Activated CD8-positive, alpha-beta memory T cell treated with anti-CD3 and anti-CD28 coated beads, Interleukin-2, amount 10 ng/mL, durations not matched to agents 7 days and 5 days (primary cell): Measurements from ENCODE around the gene HARS1. TPM values are rescaled to one million over a fixed set of nuclear protein-coding genes. Genes with fewer than 3 reads are reported as not detected.
"Not testable (repeated sequence)": the region's sequence is repeated elsewhere in the genome, so short reads cannot be mapped to it uniquely, and the experiment has no call there.

Source experiments
- ATAC-seq: fragments of 150-1000 bp; cut with Tn5 transposase; one replicate; pipeline ENCODE4 v1.10.0; 2021; ENCODE audit warnings: moderate library complexity
- CTCF ChIA-PET: fragments of 350-600 bp; sonication (Branson Sonifier 250); formaldehyde crosslinking; loops from one replicate; lab custom pipeline; 2021; ENCODE audit warnings: antibody characterized with exemption; lab: Charles Lee
- DNase-seq: peaks from one replicate; pipeline ENCODE4 v3.0.0-alpha.2; 2020
- H3K27ac Mint-ChIP-seq: one replicate; pipeline ENCODE4 v1.8.0; 2021; ENCODE audit warnings: mild to moderate bottlenecking, mixed read lengths
- H3K27me3 Mint-ChIP-seq: one replicate; pipeline ENCODE4 v1.8.0; 2021; ENCODE audit warnings: mixed read lengths
- H3K36me3 Mint-ChIP-seq: one replicate; pipeline ENCODE4 v1.8.0; 2021; ENCODE audit warnings: mild to moderate bottlenecking, mixed read lengths
- H3K4me1 Mint-ChIP-seq: one replicate; pipeline ENCODE4 v1.8.0; 2021; ENCODE audit warnings: mixed read lengths
- H3K4me3 Mint-ChIP-seq: one replicate; pipeline ENCODE4 v1.8.0; 2021; ENCODE audit warnings: mild to moderate bottlenecking, moderate library complexity, mixed read lengths
- H3K9me3 Mint-ChIP-seq: one replicate; pipeline ENCODE4 v1.8.0; 2022; ENCODE audit warnings: low read depth, mixed read lengths
- total RNA-seq, 2 experiments: library from RNA; stranded (reverse); gene quantifications; one replicate each; pipeline ENCODE4 v1.2.3, GENCODE V29; 2021

The HARS1 gene
- total RNA-seq, 2 experiments from 2014 or later: 75.9 to 93.9 TPM

DNA sequence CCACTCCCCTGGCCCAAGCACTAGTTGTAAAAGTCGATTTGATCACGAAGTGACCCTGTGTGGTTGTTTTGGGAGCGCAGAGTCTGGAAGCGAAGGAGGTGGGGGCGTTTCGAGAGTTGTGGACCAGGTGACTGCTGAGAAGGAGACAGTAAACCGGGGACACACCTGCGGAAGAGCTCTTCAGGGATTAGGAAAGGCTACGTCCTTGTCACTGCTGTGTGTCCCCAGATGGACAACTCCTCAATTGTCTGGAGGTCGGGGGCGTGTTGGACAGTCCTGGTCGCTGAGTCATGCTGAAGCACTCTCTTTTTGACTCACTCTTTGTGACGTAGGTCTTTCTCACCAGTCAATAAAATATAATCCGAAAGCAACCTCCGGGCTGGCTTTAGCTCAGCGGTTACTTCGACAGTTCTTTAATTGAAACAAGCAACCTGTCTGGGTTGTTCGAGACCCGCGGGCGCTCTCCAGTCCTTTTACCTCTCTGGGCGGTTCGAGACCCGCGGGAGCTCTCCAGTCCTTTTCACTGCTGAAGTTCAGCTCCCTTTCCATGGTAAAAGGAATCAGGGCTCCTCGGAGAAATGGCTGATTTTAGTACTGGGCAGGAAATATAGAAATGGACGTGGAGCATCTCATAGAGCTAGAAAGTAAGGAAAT lies 19.9 kb upstream of the HARS1 start:
- peak overlapping the region; percentile 93 for H3K27ac Mint-ChIP-seq
- CTCF ChIA-PET: interaction anchor here (0.8 to 3.5 kb wide), 21 partner anchors 9 to 853 kb away, joined by 3 to 27 read pairs (median 4); partner anchors contain the start of genes HARS1, HARS2, HBEGF and IK

DNA sequence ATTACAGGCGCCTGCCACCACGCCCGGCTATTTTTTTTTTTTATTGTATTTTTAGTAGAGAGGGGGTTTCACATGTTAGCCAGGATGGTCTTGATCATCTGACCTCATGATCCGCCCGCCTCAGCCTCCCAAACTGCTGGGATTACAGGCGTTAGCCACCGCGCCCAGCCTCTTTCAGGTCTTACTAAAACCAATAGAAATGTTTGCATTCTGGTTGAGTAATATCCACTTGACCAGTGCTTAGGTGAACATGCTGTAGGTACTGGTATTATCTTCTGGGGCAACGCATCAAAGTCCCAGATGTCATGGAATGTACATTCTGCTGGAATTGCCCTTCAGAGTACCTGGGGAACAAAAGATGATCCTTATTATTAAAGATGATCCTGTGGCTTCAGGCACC lies 17.6 kb upstream of the HARS1 start:
- not testable (repeated sequence) for H3K27me3 Mint-ChIP-seq, ATAC-seq, H3K4me3 Mint-ChIP-seq, DNase-seq, H3K27ac Mint-ChIP-seq, H3K9me3 Mint-ChIP-seq
- H3K4me1 Mint-ChIP-seq: peaks cover 17% of the 10 kb centered on the region
- CTCF ChIA-PET: interaction anchor here (3.5 kb wide), 1 partner anchor 8 kb away, joined by 16 read pairs; the partner anchor contains the start of gene ZMAT2
- H3K36me3 Mint-ChIP-seq: peaks cover 23% of the 10 kb centered on the region

More for the DNA sequence above, 19.9 kb upstream of the HARS1 start:
- Mint-ChIP-seq H3K4me3 (peak overlapping the region; percentile 90), H3K36me3 (peaks cover 10% of the 10 kb centered on the region), H3K27me3 (no peaks in the 10 kb centered on the region), H3K9me3 (no peaks in the 10 kb centered on the region), H3K4me1 (peaks cover 17% of the 10 kb centered on the region)
- DNase-seq: peak; percentile 94
- ATAC-seq: peak; percentile 94

DNA sequence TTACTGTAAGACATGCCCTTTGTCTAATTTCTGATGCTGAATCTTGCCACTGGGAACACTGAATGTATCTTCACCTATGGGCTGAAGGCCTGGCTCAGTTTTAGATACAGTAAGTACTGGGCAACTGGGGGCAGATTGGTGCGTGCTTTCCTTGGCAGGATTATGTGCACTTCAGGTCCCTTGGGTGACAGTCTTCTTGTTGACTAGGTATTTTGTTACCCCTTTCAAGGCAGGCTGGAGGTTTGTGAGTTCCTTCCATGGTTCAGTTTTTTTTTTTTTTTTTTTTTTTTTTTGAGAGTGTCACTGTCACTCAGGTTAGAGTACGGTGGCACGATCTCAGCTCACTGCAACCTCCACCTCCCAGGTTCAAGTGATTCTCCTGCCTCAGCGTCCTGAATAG lies 16.6 kb upstream of the HARS1 start:
- Mint-ChIP-seq H3K9me3 (no peaks in the 10 kb centered on the region), H3K4me3 (no peak overlapping the region), H3K27me3 (no peaks in the 10 kb centered on the region), H3K27ac (no peak overlapping the region), H3K36me3 (peaks cover 29% of the 10 kb centered on the region), H3K4me1 (peaks cover 14% of the 10 kb centered on the region)
- CTCF ChIA-PET: interaction anchor here (0.6 kb wide), 1 partner anchor 131 kb away, joined by 3 read pairs; no protein-coding TSS in a partner anchor
- DNase-seq: no peak
- ATAC-seq: no peak

DNA sequence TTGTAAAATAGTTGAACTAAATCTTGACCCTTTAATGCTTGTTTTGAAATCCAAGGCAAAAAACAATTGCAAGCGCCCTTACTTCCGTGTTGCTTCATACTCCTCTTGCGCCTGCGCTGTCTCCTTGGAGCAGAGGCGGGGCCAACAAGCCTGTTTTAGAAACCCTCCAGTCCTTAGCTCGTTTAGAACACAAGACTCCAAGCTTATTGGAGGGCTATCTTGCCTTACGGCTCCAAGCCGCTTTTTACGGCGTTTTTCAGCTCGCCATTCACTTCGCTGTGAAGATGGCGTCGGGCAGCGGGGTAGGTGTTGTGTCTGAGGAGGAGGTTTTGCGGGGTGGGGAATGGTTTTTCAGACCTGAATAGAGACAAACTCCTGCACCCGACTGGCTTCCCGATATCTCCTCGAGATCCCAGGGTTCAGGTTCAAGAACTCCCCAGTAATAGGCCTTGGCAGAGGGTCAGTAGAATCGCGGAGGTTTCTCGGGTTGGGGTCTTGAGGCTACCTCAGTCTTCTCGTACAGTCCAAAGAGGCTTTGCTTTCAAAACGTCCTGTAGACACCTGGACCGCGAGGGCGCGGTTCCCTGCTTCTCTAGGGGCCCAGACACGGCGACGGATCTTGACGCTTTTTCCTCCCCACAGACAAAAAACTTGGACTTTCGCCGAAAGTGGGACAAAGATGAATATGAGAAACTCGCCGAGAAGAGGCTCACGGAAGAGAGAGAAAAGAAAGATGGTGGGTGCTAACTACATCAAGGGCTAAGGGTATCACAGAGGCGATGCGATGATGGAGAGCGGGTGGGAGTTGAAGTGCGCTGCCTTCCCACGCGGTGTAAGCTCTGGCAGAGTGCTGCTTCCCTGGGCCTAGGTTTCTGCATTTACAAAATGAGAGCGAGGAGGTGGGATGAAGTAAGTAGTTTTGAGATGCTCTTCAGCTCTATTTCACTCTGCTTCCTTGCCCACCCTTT lies 9.3 kb upstream of the HARS1 start, which contains the start of gene ZMAT2:
TSS of gene ZMAT2 (plus strand) at position 271 of the 968 bp plus-strand sequence. CDS start at position 285, 14 bp downstream.
- CTCF ChIA-PET: interaction anchor here (0.8 to 2.9 kb wide), 9 partner anchors 9 to 337 kb away, joined by 3 to 16 read pairs (median 3); partner anchors contain the start of genes HARS1, HARS2, IK and NDUFA2
- ATAC-seq (peak; percentile 100), DNase-seq (peak; percentile 98)
- Mint-ChIP-seq H3K36me3 (peaks cover 66% of the 10 kb centered on the region), H3K27ac (peak within 1 kb of the TSS; percentile 86), H3K9me3 (no peaks in the 10 kb centered on the region), H3K4me3 (peak within 1 kb of the TSS; percentile 98), H3K27me3 (no peaks in the 10 kb centered on the region), H3K4me1 (peaks cover 23% of the 10 kb centered on the region)

DNA sequence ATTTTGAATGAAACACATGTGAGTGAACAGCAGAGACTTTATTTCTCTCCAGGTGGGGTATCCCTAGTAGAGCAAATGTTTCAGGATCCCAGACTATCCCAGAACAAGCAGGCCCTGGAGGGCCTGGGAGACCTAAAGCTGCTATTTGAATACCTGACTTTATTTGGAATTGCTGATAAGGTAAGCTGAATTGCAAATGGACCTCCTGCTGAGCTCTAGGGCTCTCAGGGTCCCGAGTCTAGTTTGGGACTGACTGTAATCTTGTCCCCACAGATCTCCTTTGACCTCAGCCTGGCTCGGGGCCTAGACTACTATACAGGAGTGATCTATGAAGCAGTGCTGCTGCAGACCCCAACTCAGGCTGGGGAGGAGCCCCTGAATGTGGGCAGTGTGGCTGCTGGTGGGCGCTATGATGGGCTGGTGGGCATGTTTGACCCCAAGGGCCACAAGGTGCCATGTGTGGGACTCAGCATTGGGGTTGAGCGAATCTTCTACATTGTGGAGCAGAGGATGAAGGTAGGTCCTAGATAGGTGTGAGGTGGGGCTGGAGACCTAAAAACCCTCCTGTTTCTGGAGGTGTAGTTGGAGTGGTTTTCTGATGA lies 5.8 kb upstream of the HARS1 start:
- Mint-ChIP-seq H3K4me3 (no peak overlapping the region), H3K4me1 (peaks cover 32% of the 10 kb centered on the region), H3K27ac (no peak overlapping the region), H3K9me3 (no peaks in the 10 kb centered on the region), H3K27me3 (no peaks in the 10 kb centered on the region), H3K36me3 (peaks cover 62% of the 10 kb centered on the region)
- DNase-seq: no peak
- no peak for ATAC-seq
- CTCF ChIA-PET: interaction anchor here (1.0 kb wide), 1 partner anchor 324 kb away, joined by 4 read pairs; no protein-coding TSS in a partner anchor

DNA sequence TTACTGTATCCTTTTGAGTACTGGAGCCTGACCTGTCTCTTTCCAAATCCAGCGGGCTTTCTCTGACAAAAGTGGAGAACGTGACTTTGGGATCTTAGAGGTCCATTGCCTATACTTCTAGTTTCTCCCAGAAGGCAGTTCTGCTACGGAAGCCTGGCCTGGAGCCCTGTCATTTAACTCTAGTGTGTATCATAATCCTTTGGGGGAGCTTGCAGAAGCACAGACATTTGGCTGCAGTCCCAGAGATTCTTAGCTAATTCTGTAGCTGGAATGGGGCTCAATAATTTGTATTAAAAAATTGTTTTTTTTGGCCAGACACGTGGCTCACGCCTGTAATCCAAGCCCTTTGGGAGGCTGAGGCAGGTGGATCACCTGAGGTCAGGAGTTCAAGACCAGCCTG lies 3.1 kb upstream of the HARS1 start:
- H3K9me3 Mint-ChIP-seq: no peaks in the 10 kb centered on the region
- peaks cover 52% of the 10 kb centered on the region for H3K36me3 Mint-ChIP-seq
- H3K27me3 Mint-ChIP-seq: no peaks in the 10 kb centered on the region
- H3K4me3 Mint-ChIP-seq: no peak overlapping the region
- DNase-seq (no peak), ATAC-seq (no peak)
- H3K4me1 Mint-ChIP-seq: peaks cover 34% of the 10 kb centered on the region
- CTCF ChIA-PET: no interaction called here
- H3K27ac Mint-ChIP-seq: no peak overlapping the region

DNA sequence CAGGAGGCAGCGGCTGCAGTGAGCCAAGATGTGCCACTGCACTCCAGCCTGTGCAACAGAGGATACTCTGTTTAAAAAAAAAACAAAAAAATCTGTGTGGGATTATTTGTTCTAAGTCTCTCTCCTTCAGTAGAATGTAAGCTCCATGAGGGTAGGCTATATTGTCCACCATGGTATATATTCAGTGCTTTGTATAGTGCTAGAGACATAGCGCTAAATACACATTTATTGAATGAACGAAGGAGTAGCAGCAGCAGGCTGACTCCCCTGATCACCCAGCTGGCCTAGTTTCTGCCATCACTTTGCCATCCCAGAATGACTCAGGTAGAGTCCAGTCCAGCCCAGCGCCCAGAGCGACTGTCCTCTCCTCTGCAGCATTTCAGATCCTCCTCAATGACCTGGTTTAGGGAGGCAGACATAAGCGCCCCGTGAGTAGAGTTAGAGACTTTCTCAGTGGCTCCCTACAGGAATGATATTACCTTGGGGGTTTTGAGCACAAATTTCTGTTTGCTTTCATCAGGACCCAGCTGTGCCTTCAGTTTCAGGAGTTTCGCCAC lies 716 bp downstream of the HARS1 start:
- ATAC-seq: peak; percentile 3
- peaks cover 39% of the 10 kb centered on the region for H3K4me1 Mint-ChIP-seq
- no peaks in the 10 kb centered on the region for H3K9me3 Mint-ChIP-seq
- peak overlapping the region; percentile 100 for H3K4me3 Mint-ChIP-seq
- no peak for DNase-seq
- peaks cover 30% of the 10 kb centered on the region for H3K36me3 Mint-ChIP-seq
- H3K27ac Mint-ChIP-seq: peak overlapping the region; percentile 98
- H3K27me3 Mint-ChIP-seq: no peaks in the 10 kb centered on the region
- CTCF ChIA-PET: interaction anchor here (0.9 to 1.9 kb wide), 10 partner anchors 10 to 327 kb away, joined by 3 to 11 read pairs (median 6); partner anchors contain the start of genes EIF4EBP3, IK, NDUFA2 and WDR55

DNA sequence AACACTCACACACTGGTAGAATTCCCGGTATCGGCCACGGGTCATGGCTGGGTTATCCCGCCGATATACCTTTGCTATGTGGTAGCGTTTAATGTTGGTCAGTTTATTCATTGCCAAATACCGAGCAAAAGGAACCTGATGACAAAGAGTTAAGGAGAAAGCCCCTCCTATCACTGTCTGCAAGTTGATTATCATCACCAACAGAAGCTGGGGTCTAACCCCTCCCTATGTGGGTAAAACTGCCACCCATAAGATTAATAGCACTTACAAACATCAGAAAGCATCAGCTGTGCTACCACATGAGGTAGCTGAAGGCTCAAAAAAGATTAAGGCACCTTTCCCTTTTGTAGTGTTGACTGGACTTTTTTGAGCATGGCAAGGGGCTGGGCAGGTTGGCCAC lies 12.2 kb downstream of the HARS1 start:
- ATAC-seq (no peak), DNase-seq (no peak)
- peaks cover 34% of the 10 kb centered on the region for H3K36me3 Mint-ChIP-seq
- H3K4me1 Mint-ChIP-seq: peaks cover 9% of the 10 kb centered on the region
- H3K27me3 Mint-ChIP-seq: no peaks in the 10 kb centered on the region
- CTCF ChIA-PET: no interaction called here
- no peak overlapping the region for H3K4me3 Mint-ChIP-seq
- H3K27ac Mint-ChIP-seq: no peak overlapping the region
- H3K9me3 Mint-ChIP-seq: no peaks in the 10 kb centered on the region

DNA sequence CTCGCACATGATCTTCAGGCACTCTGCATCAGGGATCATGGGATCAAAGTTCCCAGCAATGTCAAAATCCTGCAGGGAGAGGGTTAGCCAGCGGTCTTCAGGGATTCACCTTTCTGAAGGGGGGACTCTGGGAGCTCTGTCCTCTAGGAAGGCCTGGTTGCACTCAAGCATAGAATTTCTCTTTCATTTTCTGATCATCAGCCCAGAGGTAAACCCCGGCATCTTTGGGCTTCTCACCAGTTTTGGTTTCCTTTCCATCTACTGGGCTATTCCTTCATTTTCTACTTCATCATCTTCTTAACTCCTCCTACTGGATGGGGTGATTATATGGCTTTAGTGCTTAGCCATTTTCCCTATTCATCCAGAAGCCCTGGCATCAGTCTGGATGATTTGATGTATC lies 13.2 kb downstream of the HARS1 start:
- CTCF ChIA-PET: interaction anchor here (1.4 kb wide), 1 partner anchor 22 kb away, joined by 3 read pairs; the partner anchor contains the start of gene ZMAT2
- H3K27ac Mint-ChIP-seq: peak overlapping the region; percentile 69
- peak; percentile 37 for ATAC-seq
- DNase-seq: no peak
- peaks cover 30% of the 10 kb centered on the region for H3K36me3 Mint-ChIP-seq
- no peaks in the 10 kb centered on the region for H3K9me3 Mint-ChIP-seq
- H3K4me3 Mint-ChIP-seq: no peak overlapping the region
- peaks cover 9% of the 10 kb centered on the region for H3K4me1 Mint-ChIP-seq
- no peaks in the 10 kb centered on the region for H3K27me3 Mint-ChIP-seq

DNA sequence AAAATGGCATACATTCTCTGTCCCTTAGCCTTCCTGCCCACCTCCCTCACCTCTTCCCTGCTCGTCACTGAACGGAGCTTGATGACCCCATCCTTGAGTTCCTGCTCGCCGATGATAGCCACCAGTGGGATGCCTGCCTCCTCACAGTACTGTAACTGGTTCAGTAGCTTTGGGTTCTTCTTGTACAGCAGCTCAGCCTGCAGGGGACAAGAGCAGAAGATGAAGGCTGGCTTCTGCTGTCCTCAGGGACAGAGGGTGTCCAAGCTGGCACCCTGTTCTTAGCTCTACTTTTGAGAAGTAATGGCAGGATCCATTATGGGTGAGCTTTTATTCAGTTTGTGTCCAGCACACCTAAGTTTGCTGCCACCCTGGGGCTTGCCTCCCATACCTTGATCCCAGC lies 16.5 kb downstream of the HARS1 start:
- DNase-seq: no peak
- no peaks in the 10 kb centered on the region for H3K27me3 Mint-ChIP-seq
- CTCF ChIA-PET: interaction anchor here (1.5 to 1.7 kb wide), 2 partner anchors 16 to 45 kb away, joined by 4 to 9 read pairs; partner anchors contain the start of genes HARS1 and HARS2
- no peak overlapping the region for H3K27ac Mint-ChIP-seq
- H3K9me3 Mint-ChIP-seq: no peaks in the 10 kb centered on the region
- peaks cover 36% of the 10 kb centered on the region for H3K36me3 Mint-ChIP-seq
- no peak for ATAC-seq
- no peak overlapping the region for H3K4me3 Mint-ChIP-seq
- peaks cover 9% of the 10 kb centered on the region for H3K4me1 Mint-ChIP-seq

DNA sequence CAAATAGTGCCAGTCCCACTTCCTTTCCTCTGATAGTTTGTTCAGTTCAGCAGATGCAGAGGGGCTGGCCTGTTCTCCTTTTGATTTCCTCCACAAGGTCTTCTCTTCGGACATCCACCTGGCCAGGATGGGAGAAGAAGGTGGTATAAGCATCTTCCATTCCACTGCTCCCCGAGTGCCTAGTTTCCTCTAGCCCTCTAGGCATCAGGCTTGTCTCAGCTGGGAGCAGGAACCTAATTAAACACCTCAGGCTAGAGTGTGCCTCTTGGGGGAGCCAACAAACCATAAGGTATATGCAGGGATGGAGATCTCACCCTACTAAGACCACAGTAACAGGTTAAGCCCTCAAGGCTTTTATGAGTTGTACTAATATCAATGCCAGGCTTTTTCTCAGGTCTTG lies 17.0 kb downstream of the HARS1 start:
- Mint-ChIP-seq H3K27me3 (no peaks in the 10 kb centered on the region), H3K36me3 (peaks cover 40% of the 10 kb centered on the region), H3K9me3 (no peaks in the 10 kb centered on the region), H3K4me1 (peaks cover 9% of the 10 kb centered on the region), H3K27ac (no peak overlapping the region), H3K4me3 (no peak overlapping the region)
- ATAC-seq (no peak), DNase-seq (no peak)
- CTCF ChIA-PET: interaction anchor here (1.5 to 1.7 kb wide), 2 partner anchors 16 to 46 kb away, joined by 4 to 9 read pairs; partner anchors contain the start of genes HARS1 and HARS2

DNA sequence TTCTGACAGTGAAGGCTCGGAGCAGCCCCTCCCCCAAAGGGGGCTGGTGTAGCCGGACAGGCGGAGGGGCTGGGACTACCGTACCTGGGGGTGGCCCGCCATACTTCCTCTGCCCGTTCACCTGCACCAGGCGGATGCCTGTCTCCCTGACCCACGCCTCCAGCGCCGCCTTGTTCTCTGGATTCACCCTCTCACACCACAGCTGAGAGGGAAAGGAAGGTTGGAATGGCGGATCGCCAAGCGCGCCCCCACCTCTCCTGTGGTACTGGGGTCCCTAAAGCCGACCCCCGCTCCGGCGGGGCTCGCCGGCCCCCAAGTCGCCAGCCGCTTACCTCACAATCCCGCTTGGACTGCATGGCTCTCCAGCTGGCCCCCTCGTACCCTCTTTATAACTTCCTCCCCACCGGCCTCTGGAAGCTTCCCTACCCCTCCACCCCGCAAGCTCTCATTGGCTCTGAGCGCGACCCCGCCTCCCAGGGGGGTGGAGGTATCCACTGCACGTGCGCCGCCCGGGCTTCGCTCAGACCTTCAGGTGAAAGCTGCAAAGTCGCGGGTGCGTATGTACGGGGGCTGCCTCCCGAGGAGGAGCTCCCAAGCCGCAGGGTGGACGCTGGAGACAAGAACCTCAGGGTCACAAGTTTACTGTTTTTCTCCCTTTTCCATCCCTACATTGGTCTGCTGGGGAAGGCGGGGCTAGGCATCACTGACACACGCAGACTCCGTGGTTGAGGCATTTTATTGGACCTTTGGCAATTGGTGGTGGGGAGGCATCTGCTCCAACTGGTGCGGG lies 17.8 kb downstream of the HARS1 start, which contains the start of gene DND1:
TSS of gene DND1 (minus strand) at position 390 of the 790 bp plus-strand sequence. CDS start at position 356, 34 bp downstream.
- Mint-ChIP-seq H3K4me3 (no peak within 1 kb of the TSS), H3K9me3 (no peaks in the 10 kb centered on the region), H3K27me3 (no peaks in the 10 kb centered on the region), H3K27ac (no peak within 1 kb of the TSS), H3K36me3 (peaks cover 49% of the 10 kb centered on the region), H3K4me1 (peaks cover 9% of the 10 kb centered on the region)
- DNase-seq (no peak), ATAC-seq (no peak)
- CTCF ChIA-PET: interaction anchor here (1.7 kb wide), 1 partner anchor 17 kb away, joined by 9 read pairs; the partner anchor contains the start of genes HARS1 and HARS2
